H1 (cell line): Measurements from ENCODE around the gene ANKFN1. TPM values are rescaled to one million over a fixed set of nuclear protein-coding genes. Genes with fewer than 3 reads are reported as not detected.

ENCODE experiments used
- CTCF ChIA-PET: fragments of 300-600 bp; sonication (Branson Sonifier 250); formaldehyde crosslinking; loops from one replicate; lab custom pipeline; 2021; ENCODE audit not compliant: partially characterized antibody; lab: Charles Lee
- POLR2A ChIA-PET: fragments of 300-600 bp; sonication (Branson Sonifier 250); formaldehyde crosslinking; loops from one replicate; lab custom pipeline; 2021; ENCODE audit warnings: inconsistent platforms; ENCODE audit not compliant: partially characterized antibody; lab: Charles Lee
- DNase-seq, 2 experiments: peaks; one replicate each; pipeline versions ENCODE4 v3.0.0 to v3.0.0-alpha.2; 2010 to 2022; ENCODE audit warnings: low spot score in 2 of 2, low read depth in 1 of 2, mixed read lengths in 1 of 2
- FAIRE-seq: peaks from 2 replicates; lab custom pipeline; 2011; peaks lifted over from hg19 to GRCh38; lab: Jason Lieb, UNC
- H2AFZ ChIP-seq: 2 replicates; pipeline ENCODE4 v1.8.1; 2012; ENCODE audit warnings: low read length, inconsistent platforms
- H2AK5ac ChIP-seq: 2 replicates; pipeline ENCODE4 v1.6.1; 2013; ENCODE audit warnings: low read depth, low read length
- H2BK120ac ChIP-seq: replicated peaks from 2 replicates; pipeline ENCODE3; 2013; ENCODE audit warnings: low read depth, low read length, inconsistent platforms
- H2BK12ac ChIP-seq: 2 replicates; pipeline ENCODE4 v1.6.1; 2013; ENCODE audit warnings: low read depth, low read length
- H2BK15ac ChIP-seq: 2 replicates; pipeline ENCODE4 v1.6.1; 2013; ENCODE audit warnings: low read length
- H2BK20ac ChIP-seq: 2 replicates; pipeline ENCODE4 v1.6.1; 2013; ENCODE audit warnings: low read length
- H2BK5ac ChIP-seq: 2 replicates; pipeline ENCODE4 v1.6.1; 2013; ENCODE audit warnings: low read depth, low read length
- H3K14ac ChIP-seq: 2 replicates; pipeline ENCODE4 v1.6.1; 2013; ENCODE audit warnings: inconsistent platforms; ENCODE audit not compliant: insufficient read length
- H3K18ac ChIP-seq: 2 replicates; pipeline ENCODE4 v1.6.1; 2013; ENCODE audit warnings: low read length; ENCODE audit errors: extremely low read depth
- H3K23ac ChIP-seq: 2 replicates; pipeline ENCODE4 v1.6.1; 2013; ENCODE audit warnings: inconsistent platforms; ENCODE audit not compliant: insufficient read length
- H3K23me2 ChIP-seq: 2 replicates; pipeline ENCODE4 v1.6.1; 2013; ENCODE audit warnings: low read depth, low read length
- H3K27ac ChIP-seq: 2 replicates; pipeline ENCODE4 v1.6.1; 2011; ENCODE audit warnings: low read depth, low read length, inconsistent platforms
- H3K27me3 ChIP-seq, 4 experiments: replicated peaks in 1 of 4; 1 replicate in 1 of 4; 2 replicates in 3 of 4; pipeline versions ENCODE4 v1.6.1 to v1.8.1; 2011 to 2013; ENCODE audit warnings: low read length in 3 of 4, mild to moderate bottlenecking in 3 of 4, inconsistent platforms in 2 of 4, mixed read lengths in 2 of 4, moderate library complexity in 1 of 4; ENCODE audit not compliant: control insufficient read depth in 3 of 4, insufficient read depth in 3 of 4; ENCODE audit errors: extremely low read depth in 1 of 4
- H3K36me3 ChIP-seq, 4 experiments: 2 replicates each; pipeline versions ENCODE4 v1.6.1 to v1.8.1; 2011 to 2013; ENCODE audit warnings: mild to moderate bottlenecking in 4 of 4, low read length in 3 of 4, moderate library complexity in 2 of 4, control low read depth in 1 of 4, inconsistent platforms in 1 of 4; ENCODE audit not compliant: insufficient read depth in 4 of 4, control insufficient read depth in 2 of 4
- H3K4ac ChIP-seq: replicated peaks from 2 replicates; pipeline ENCODE3; 2013; ENCODE audit warnings: low read length, low read depth, mixed read lengths, inconsistent platforms; ENCODE audit not compliant: insufficient read length
- H3K4me1 ChIP-seq, 4 experiments: replicated peaks in 1 of 4; 1 replicate in 1 of 4; 2 replicates in 3 of 4; pipeline versions ENCODE4 v1.6.1 to v1.8.1; 2011 to 2013; ENCODE audit warnings: low read length in 3 of 4, inconsistent platforms in 2 of 4, mixed read lengths in 1 of 4; ENCODE audit not compliant: insufficient read depth in 4 of 4, control insufficient read depth in 3 of 4
- H3K4me2 ChIP-seq, 2 experiments: 2 replicates each; pipeline versions ENCODE4 v1.6.1 to v1.8.1; 2011 to 2013; ENCODE audit warnings: low read depth in 2 of 2, low read length in 2 of 2, control low read depth in 1 of 2, inconsistent platforms in 1 of 2, mild to moderate bottlenecking in 1 of 2; ENCODE audit not compliant: insufficient read depth in 1 of 2
- H3K4me3 ChIP-seq, 4 experiments: fragments of 200-600, 300-600 bp in 1 of 4; sonication (generic), shearing (Covaris generic), sonication (Bioruptor Twin) in 1 of 4; 2 replicates each; pipeline versions ENCODE4 v1.5.1 to v1.8.1; 2011 to 2016; ENCODE audit warnings: low read length in 4 of 4, low read depth in 3 of 4, control low read depth in 2 of 4, inconsistent platforms in 2 of 4, mild to moderate bottlenecking in 2 of 4, mixed read lengths in 1 of 4, moderate library complexity in 1 of 4; ENCODE audit not compliant: insufficient read depth in 2 of 4; ENCODE audit errors: extremely low read depth in 1 of 4
- H3K56ac ChIP-seq: replicated peaks from 2 replicates; pipeline ENCODE3; 2013; ENCODE audit warnings: low read depth, mild to moderate bottlenecking, mixed read lengths, low read length, inconsistent platforms; ENCODE audit not compliant: insufficient read length
- H3K79me1 ChIP-seq: 2 replicates; pipeline ENCODE4 v1.6.1; 2013; ENCODE audit warnings: low read depth, low read length, control low read depth
- H3K79me2 ChIP-seq, 2 experiments: 2 replicates each; pipeline versions ENCODE4 v1.6.1 to v1.8.1; 2012 to 2013; ENCODE audit warnings: low read length in 2 of 2, mild to moderate bottlenecking in 2 of 2, inconsistent platforms in 1 of 2; ENCODE audit not compliant: insufficient read depth in 2 of 2, control insufficient read depth in 1 of 2
- H3K9ac ChIP-seq, 4 experiments: replicated peaks in 1 of 4; 1 replicate in 1 of 4; 2 replicates in 3 of 4; pipeline versions ENCODE4 v1.6.1 to v1.8.1; 2011 to 2013; ENCODE audit warnings: low read depth in 3 of 4, low read length in 3 of 4, control low read depth in 2 of 4, mild to moderate bottlenecking in 2 of 4, moderate library complexity in 2 of 4, inconsistent platforms in 1 of 4; ENCODE audit errors: extremely low read depth in 1 of 4
- H3K9me3 ChIP-seq, 2 experiments: 2 replicates each; pipeline versions ENCODE4 v1.6.1 to v1.8.1; 2012 to 2013; ENCODE audit warnings: mild to moderate bottlenecking in 2 of 2, moderate library complexity in 2 of 2, control low read depth in 1 of 2, inconsistent platforms in 1 of 2, low read depth in 1 of 2, low read length in 1 of 2, mixed read lengths in 1 of 2; ENCODE audit not compliant: insufficient read depth in 2 of 2
- H4K20me1 ChIP-seq, 2 experiments: replicated peaks in 1 of 2; 2 replicates each; pipeline versions ENCODE3 to v1.8.1; 2011 to 2013; ENCODE audit warnings: inconsistent platforms in 2 of 2, low read length in 2 of 2, mild to moderate bottlenecking in 1 of 2; ENCODE audit not compliant: insufficient read depth in 2 of 2, control insufficient read depth in 1 of 2
- H4K5ac ChIP-seq: 2 replicates; pipeline ENCODE4 v1.6.1; 2013; ENCODE audit warnings: low read length, low read depth, mixed read lengths, inconsistent platforms; ENCODE audit not compliant: insufficient read length
- H4K8ac ChIP-seq: 2 replicates; pipeline ENCODE4 v1.8.0; 2013; ENCODE audit warnings: mild to moderate bottlenecking, moderate library complexity, low read length, inconsistent platforms; ENCODE audit not compliant: insufficient read depth; ENCODE audit errors: extremely low read depth
- H4K91ac ChIP-seq: replicated peaks from 2 replicates; pipeline ENCODE3; 2013; ENCODE audit warnings: low read length, mixed read lengths, inconsistent platforms; ENCODE audit not compliant: insufficient read length
- ATF2 ChIP-seq: IDR thresholded peaks from 2 replicates; pipeline ENCODE4 v1.6.1; 2012; ENCODE audit warnings: low read length, inconsistent platforms
- BCL11A ChIP-seq, 2 experiments: IDR thresholded peaks; one replicate each; pipeline ENCODE4 v1.6.1; 2011; ENCODE audit warnings: low read depth in 2 of 2, low read length in 2 of 2, mild to moderate bottlenecking in 2 of 2
- CBX5 ChIP-seq: fragments of 300-800, 300-1000 bp; sonication (generic); IDR thresholded peaks from 2 replicates; pipeline ENCODE4 v1.7.1; 2016; ENCODE audit warnings: antibody characterized with exemption, low read length, low read depth
- CEBPB ChIP-seq: IDR thresholded peaks from 2 replicates; pipeline ENCODE4 v1.6.1; 2012; ENCODE audit warnings: low read depth, low read length
- CTCF ChIP-seq, 3 experiments: IDR thresholded peaks; 1 replicate in 2 of 3; 2 replicates in 1 of 3; pipeline versions ENCODE4 v1.5.1 to v1.6.1; 2011; ENCODE audit warnings: low read length in 3 of 3, mild to moderate bottlenecking in 3 of 3, inconsistent platforms in 2 of 3, low read depth in 1 of 3, moderate library complexity in 1 of 3; ENCODE audit not compliant: insufficient read depth in 1 of 3; ENCODE audit errors: control extremely low read depth in 1 of 3
- EZH2 ChIP-seq: fragments of 200-600 bp; sonication (generic); IDR thresholded peaks from 2 replicates; pipeline ENCODE4 v1.7.1; 2012; ENCODE audit warnings: low read depth, mild to moderate bottlenecking, moderate library complexity, low read length, inconsistent platforms; ENCODE audit not compliant: severe bottlenecking
- SAP30 ChIP-seq: fragments of 300-600 bp; sonication (generic); IDR thresholded peaks from 2 replicates; pipeline ENCODE4 v1.7.1; 2012; ENCODE audit warnings: low read length, moderate library complexity, mild to moderate bottlenecking, inconsistent platforms; ENCODE audit not compliant: insufficient read depth, insufficient replicate concordance
- SRF ChIP-seq: IDR thresholded peaks from 2 replicates; pipeline ENCODE4 v1.6.1; 2011; ENCODE audit warnings: mild to moderate bottlenecking, low read depth, low read length, moderate library complexity
- TAF1 ChIP-seq: IDR thresholded peaks from 2 replicates; pipeline ENCODE4 v1.6.1; 2011; ENCODE audit warnings: mild to moderate bottlenecking, low read depth, low read length
- TBP ChIP-seq: IDR thresholded peaks from 2 replicates; pipeline ENCODE4 v1.6.1; 2011; ENCODE audit warnings: low read depth, low read length, improper control_type of control experiment
- whole genome bisulfite sequencing, 2 experiments: shearing (Covaris generic) in 1 of 2; methylation state at CpG; one replicate each; pipeline versions ENCODE4 v1.1.6 to v1.1.7; 2013 to 2015; ENCODE audit warnings: low lambda C conversion rate in 2 of 2, mixed read lengths in 2 of 2, inconsistent platforms in 1 of 2, low coverage in 1 of 2, missing lambda C conversion rate in 1 of 2; ENCODE audit not compliant: insufficient replicate concordance in 2 of 2, insufficient coverage in 1 of 2, insufficient read length in 1 of 2; ENCODE audit errors: extremely low coverage in 1 of 2, missing lambda C conversion rate in 1 of 2; 5-methylcytosine and 5-hydroxymethylcytosine counted together
- polyA plus RNA-seq, 7 experiments: library from polyadenylated mRNA; depleted of rRNA in 3 of 7; stranded (reverse) in 5 of 7; unstranded in 2 of 7; fragments of >200 nt in 5 of 7; fragments of 200-250 nt in 2 of 7; gene quantifications; 1 replicate in 5 of 7; 2 replicates in 1 of 7; 4 replicates in 1 of 7; pipeline versions ENCODE4 v1.2.1 to v1.2.3, GENCODE V29; 2011 to 2013; ENCODE audit warnings: missing spikeins in 2 of 7, mixed read lengths in 2 of 7
- total RNA-seq: library from RNA; stranded (reverse); fragmentation: NEBNext Ultra II Directional; extraction: Animal tissue kit (Norgen Biotek cat#: 25700); gene quantifications from 2 replicates; pipeline ENCODE4 v1.2.1, GENCODE V29; 2021

The ANKFN1 gene
- total and polyA plus RNA-seq, 2 of the 8 experiments (the other 6 are each of a cell fraction or from before 2014, with no cell fraction given), result not detected

- ChIA-PET POLR2A (no interaction called here), CTCF (interaction anchor here (1.3 to 3.7 kb wide), 5 partner anchors 8 to 177 kb away, joined by 4 to 15 read pairs (median 4); no protein-coding TSS in a partner anchor)
- Histone ChIP-seq H2BK15ac (no peak overlapping the region), H3K9me3 (no peaks in the 10 kb centered on the region), H4K91ac (no peak overlapping the region), H3K4me3 (no peak overlapping the region), H3K4ac (no peak overlapping the region), H4K8ac (no peak overlapping the region), H2AK5ac (no peak overlapping the region), H3K23ac (no peak overlapping the region), H2BK12ac (no peak overlapping the region), H2BK20ac (no peak overlapping the region), H3K23me2 (no peaks in the 10 kb centered on the region), H4K5ac (no peak overlapping the region), H3K4me1 (no peaks in the 10 kb centered on the region), H3K9ac (no peak overlapping the region), H2AFZ (no peak overlapping the region), H2BK120ac (no peak overlapping the region), H3K36me3 (no peaks in the 10 kb centered on the region), H3K79me1 (no peaks in the 10 kb centered on the region), H4K20me1 (no peaks in the 10 kb centered on the region), H3K27ac (no peak overlapping the region), H3K4me2 (no peak overlapping the region), H3K79me2 (no peaks in the 10 kb centered on the region), H2BK5ac (no peak overlapping the region), H3K14ac (no peak overlapping the region), H3K27me3 (no peaks in the 10 kb centered on the region), H3K18ac (no peak overlapping the region), H3K56ac (no peak overlapping the region)
- 92% methylated on average over 1 of the region's 1 CpG; no CpG with 5 or more reads in 1 of the 2 experiments for WGBS, 2 experiments
- FAIRE-seq, result no peak
- DNase-seq, result no peak
- no peak for TF ChIP-seq SAP30
- TF ChIP-seq CTCF (IDR thresholded peaks at IDR 0.05; ENCODE audit: control extremely low read depth in 1 of 3, insufficient read depth in 1 of 3, low read depth in 1 of 3, low read length in 3 of 3), result no peak
- TF ChIP-seq BCL11A (IDR thresholded peaks at IDR 0.05; ENCODE audit: low read depth in 2 of 2, low read length in 2 of 2), result no peak
- no peak for TF ChIP-seq TAF1
- TF ChIP-seq EZH2, result no peak
- no peak for TF ChIP-seq SRF
- no peak for TF ChIP-seq ATF2
- TF ChIP-seq TBP, result no peak
- TF ChIP-seq CEBPB, result no peak
- TF ChIP-seq CBX5, result no peak
Measured at GRCh38 chr17:56142325-56142724, 10.9 kb upstream of the ANKFN1 start.
